GM19240 (cell line): Measurements from ENCODE around the gene DAPK3.
"Not testable (repeated sequence)": the region's sequence is repeated elsewhere in the genome, so short reads cannot be mapped to it uniquely, and the experiment has no call there.

Experiments used
- DNase-seq: peaks from one replicate; pipeline ENCODE4 v3.0.0; 2011; ENCODE audit warnings: low spot score; ENCODE audit not compliant: insufficient read length

The DAPK3 gene

GRCh38 chr19:3979289-3979673, 8.4 kb upstream of the DAPK3 start:
- no peak for DNase-seq

GRCh38 chr19:3978145-3978544, 7.2 kb upstream of the DAPK3 start:
- DNase-seq = no peak

- DNase-seq = no peak
Measured at GRCh38 chr19:3977242-3978143, 6.6 kb upstream of the DAPK3 start.

- DNase-seq = no peak
Measured at GRCh38 chr19:3976495-3977241, 5.8 kb upstream of the DAPK3 start.

- DNase-seq = no peak
Measured at GRCh38 chr19:3975637-3976087, 4.8 kb upstream of the DAPK3 start.

- no peak for DNase-seq
Measured at GRCh38 chr19:3975144-3975543, 4.2 kb upstream of the DAPK3 start.

- no peak for DNase-seq
Measured at GRCh38 chr19:3970313-3970807, 539 bp downstream of the DAPK3 start.

GRCh38 chr19:3969435-3970312, 1.2 kb downstream of the DAPK3 start:
- DNase-seq = no peak

- no peak for DNase-seq
Measured at GRCh38 chr19:3968556-3969434, 2.1 kb downstream of the DAPK3 start.

GRCh38 chr19:3967983-3968382, 2.9 kb downstream of the DAPK3 start:
- not testable (repeated sequence) for DNase-seq

GRCh38 chr19:3966051-3967017, 4.6 kb downstream of the DAPK3 start:
- no peak for DNase-seq

- DNase-seq = no peak
Measured at GRCh38 chr19:3964256-3965194, 6.4 kb downstream of the DAPK3 start.

GRCh38 chr19:3963458-3964255, 7.2 kb downstream of the DAPK3 start:
- DNase-seq = no peak

- no peak for DNase-seq
Measured at GRCh38 chr19:3961007-3961406, 9.9 kb downstream of the DAPK3 start.

GRCh38 chr19:3959766-3960131, 11.2 kb downstream of the DAPK3 start:
- DNase-seq = no peak

- DNase-seq = no peak
Measured at GRCh38 chr19:3958836-3959765, 11.8 kb downstream of the DAPK3 start.
